Upper lobe of right lung (tissue), 1 donor: ENCODE results near the gene CLCN1. TPM values are rescaled to one million over a fixed set of nuclear protein-coding genes. Genes with fewer than 3 reads are reported as not detected.

Source experiments
- ATAC-seq: fragments of 200-7000 bp; cut with Tn5 transposase; one replicate; pipeline ENCODE4 v1.9.1; 2020; ENCODE audit warnings: mild to moderate bottlenecking, moderate library complexity
- DNase-seq: peaks from one replicate; pipeline ENCODE4 v3.0.0-alpha.2; 2020
- H3K27ac ChIP-seq: fragments of 200-600 bp; one replicate; pipeline ENCODE4 v1.8.0; 2022
- H3K27me3 ChIP-seq: fragments of 200-600 bp; one replicate; pipeline ENCODE4 v1.8.0; 2022; ENCODE audit warnings: mild to moderate bottlenecking
- H3K36me3 ChIP-seq: fragments of 200-600 bp; one replicate; pipeline ENCODE4 v1.8.0; 2022
- H3K4me1 ChIP-seq: fragments of 200-600 bp; one replicate; pipeline ENCODE4 v1.8.0; 2022
- H3K4me3 ChIP-seq: fragments of 200-600 bp; one replicate; pipeline ENCODE4 v1.8.0; 2022; ENCODE audit warnings: mild to moderate bottlenecking
- H3K9me3 ChIP-seq: fragments of 200-600 bp; one replicate; pipeline ENCODE4 v1.8.0; 2022
- intact Hi-C: fragments of 100-400 bp; cut with DNase I; formaldehyde crosslinking; loops from one replicate; pipeline ENCODE4 v1.11.0; 2022
- total RNA-seq: library from RNA; stranded (reverse); fragmentation: NEBNext Ultra II Directional; extraction: Animal tissue kit (Norgen Biotek cat#: 25700); gene quantifications from one replicate; pipeline ENCODE4 v1.2.1, GENCODE V29; 2021
- TF ChIP-seq, protein P1 (sequence below): fragments of 200-600 bp; IDR thresholded peaks from one replicate; pipeline ENCODE4 v1.8.0; 2022; ENCODE audit warnings: antibody characterized with exemption
- donor health status: DM: no; HTN: yes; CAD: no; lungs with severe emphysema.

CLCN1 gene
- total RNA-seq, 1 donor from 2014 or later, result not detected

DNA sequence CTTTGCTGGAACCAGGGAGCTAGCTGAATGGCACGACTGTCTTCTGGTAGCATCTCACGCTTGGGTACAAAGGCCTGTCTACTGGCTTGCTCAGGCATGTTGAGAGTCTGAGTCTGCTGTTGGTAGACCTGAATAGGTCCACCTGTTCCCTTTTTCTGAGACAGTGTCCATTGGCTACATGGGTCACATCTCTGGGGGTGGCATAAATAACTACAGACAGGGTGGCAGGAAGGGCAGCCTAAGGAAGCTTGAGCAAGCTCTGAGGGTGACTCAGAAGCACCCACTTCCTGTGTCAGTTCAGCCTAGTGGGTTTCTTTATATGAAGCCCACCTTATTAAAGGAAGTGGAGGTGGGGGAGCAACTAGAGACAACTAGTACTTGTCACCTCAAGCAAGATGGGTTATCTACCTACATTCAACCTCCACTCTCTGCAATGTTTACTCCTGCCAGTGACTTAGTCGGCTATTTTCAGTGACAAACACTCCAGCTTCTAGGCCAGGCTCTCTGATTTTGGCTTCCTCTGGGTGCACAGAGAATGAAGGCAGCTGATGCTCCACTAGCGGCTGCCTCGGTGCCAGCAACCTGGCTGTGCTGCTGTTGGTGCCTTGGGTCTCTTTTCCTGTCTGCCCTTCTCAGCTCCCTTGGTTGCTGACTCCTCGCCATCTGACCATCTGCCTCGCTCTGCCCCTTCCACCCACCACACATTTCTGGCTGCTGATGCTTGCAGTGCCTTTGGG, 59.6 kb downstream of the CLCN1 start:
- H3K36me3 ChIP-seq, result no peaks in the 10 kb centered on the region
- H3K27ac ChIP-seq, result peak overlapping the region; percentile 74
- H3K27me3 ChIP-seq, result no peaks in the 10 kb centered on the region
- ATAC-seq (peak; percentile 71), DNase-seq (no peak)
- intact Hi-C loops, result no loop called here
- no peak overlapping the region for H3K4me3 ChIP-seq
- TF ChIP-seq, protein P1, sequence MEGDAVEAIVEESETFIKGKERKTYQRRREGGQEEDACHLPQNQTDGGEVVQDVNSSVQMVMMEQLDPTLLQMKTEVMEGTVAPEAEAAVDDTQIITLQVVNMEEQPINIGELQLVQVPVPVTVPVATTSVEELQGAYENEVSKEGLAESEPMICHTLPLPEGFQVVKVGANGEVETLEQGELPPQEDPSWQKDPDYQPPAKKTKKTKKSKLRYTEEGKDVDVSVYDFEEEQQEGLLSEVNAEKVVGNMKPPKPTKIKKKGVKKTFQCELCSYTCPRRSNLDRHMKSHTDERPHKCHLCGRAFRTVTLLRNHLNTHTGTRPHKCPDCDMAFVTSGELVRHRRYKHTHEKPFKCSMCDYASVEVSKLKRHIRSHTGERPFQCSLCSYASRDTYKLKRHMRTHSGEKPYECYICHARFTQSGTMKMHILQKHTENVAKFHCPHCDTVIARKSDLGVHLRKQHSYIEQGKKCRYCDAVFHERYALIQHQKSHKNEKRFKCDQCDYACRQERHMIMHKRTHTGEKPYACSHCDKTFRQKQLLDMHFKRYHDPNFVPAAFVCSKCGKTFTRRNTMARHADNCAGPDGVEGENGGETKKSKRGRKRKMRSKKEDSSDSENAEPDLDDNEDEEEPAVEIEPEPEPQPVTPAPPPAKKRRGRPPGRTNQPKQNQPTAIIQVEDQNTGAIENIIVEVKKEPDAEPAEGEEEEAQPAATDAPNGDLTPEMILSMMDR, result no peak
- H3K9me3 ChIP-seq, result no peaks in the 10 kb centered on the region
- H3K4me1 ChIP-seq, result peaks cover 34% of the 10 kb centered on the region

DNA sequence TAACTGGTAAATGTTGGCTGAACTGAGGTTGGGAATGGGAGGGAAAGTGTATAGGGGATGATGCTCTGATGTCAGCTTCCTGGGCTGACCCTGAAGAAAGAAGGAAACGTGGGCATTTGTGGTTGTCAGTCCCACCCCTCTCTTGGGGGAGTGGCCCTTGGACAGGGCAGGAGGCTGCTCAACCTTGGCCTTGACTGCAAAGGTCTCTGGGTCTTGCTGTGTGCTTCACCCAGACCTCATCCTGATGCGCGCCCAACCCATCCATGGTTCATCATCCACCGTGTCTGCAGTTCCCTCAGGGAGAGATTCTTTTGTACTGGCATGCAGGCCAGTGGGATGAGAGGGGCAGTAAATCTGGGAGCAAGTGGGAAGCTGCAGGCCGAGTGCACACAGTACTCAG, 60.5 kb downstream of the CLCN1 start:
- DNase-seq (peak; percentile 63), ATAC-seq (peak; percentile 0)
- Histone ChIP-seq H3K27ac (peak overlapping the region; percentile 74), H3K4me1 (peaks cover 34% of the 10 kb centered on the region), H3K27me3 (no peaks in the 10 kb centered on the region), H3K9me3 (no peaks in the 10 kb centered on the region), H3K4me3 (no peak overlapping the region), H3K36me3 (no peaks in the 10 kb centered on the region)
- TF ChIP-seq, protein P1, result no peak
- intact Hi-C loops, result no loop called here

GRCh38 chr7:143379611-143380259, 63.8 kb downstream of the CLCN1 start:
- Histone ChIP-seq H3K4me3 (peak overlapping the region; percentile 98), H3K36me3 (peaks cover 17% of the 10 kb centered on the region), H3K9me3 (no peaks in the 10 kb centered on the region), H3K4me1 (peaks cover 59% of the 10 kb centered on the region), H3K27ac (peak overlapping the region; percentile 99), H3K27me3 (no peaks in the 10 kb centered on the region)
- intact Hi-C loops, result no loop called here
- TF ChIP-seq, protein P1, result no peak
- ATAC-seq (no peak), DNase-seq (no peak)

GRCh38 chr7:143380260-143380645, 64.3 kb downstream of the CLCN1 start:
- DNase-seq (peak; percentile 93), ATAC-seq (peak; percentile 72)
- Histone ChIP-seq H3K9me3 (no peaks in the 10 kb centered on the region), H3K4me1 (peaks cover 59% of the 10 kb centered on the region), H3K4me3 (peak overlapping the region; percentile 98), H3K27ac (peak overlapping the region; percentile 99), H3K27me3 (no peaks in the 10 kb centered on the region), H3K36me3 (peaks cover 17% of the 10 kb centered on the region)
- intact Hi-C loops, result no loop called here
- TF ChIP-seq, protein P1, result peak; percentile 91

GRCh38 chr7:143380646-143381426, 64.9 kb downstream of the CLCN1 start, which contains the start of gene ZYX:
Gene ZYX (plus strand): TSS chr7:143381345. CDS start chr7:143381572, 227 bp downstream.
- DNase-seq, result peak; percentile 98
- intact Hi-C loops, result no loop called here
- H3K27me3 ChIP-seq, result no peaks in the 10 kb centered on the region
- H3K9me3 ChIP-seq, result no peaks in the 10 kb centered on the region
- TF ChIP-seq, protein P1, result no peak
- peak; percentile 90 for ATAC-seq
- H3K27ac ChIP-seq, result peak within 1 kb of the TSS; percentile 99
- H3K4me1 ChIP-seq, result peaks cover 60% of the 10 kb centered on the region
- peak within 1 kb of the TSS; percentile 98 for H3K4me3 ChIP-seq
- H3K36me3 ChIP-seq, result peaks cover 17% of the 10 kb centered on the region
